Dermis blood vessel endothelial cell (primary cell): ENCODE measurements around the gene CST7. TPM values are rescaled to one million over a fixed set of nuclear protein-coding genes. Genes with fewer than 3 reads are reported as not detected.
A peak's percentile ranks its signal among the peaks of the same experiment; 100 is the strongest.
"Not testable (repeated sequence)": the region's sequence is repeated elsewhere in the genome, so short reads cannot be mapped to it uniquely, and the experiment has no call there.

Source experiments
- DNase-seq: peaks from one replicate; pipeline ENCODE4 v3.0.0; 2010
- total RNA-seq: library from RNA; depleted of rRNA; stranded (reverse); fragments of >200 nt; gene quantifications from 2 replicates; pipeline ENCODE4 v1.2.3, GENCODE V29; 2014

The CST7 gene
- total RNA-seq, 1 donor from 2014 or later: not detected

DNA sequence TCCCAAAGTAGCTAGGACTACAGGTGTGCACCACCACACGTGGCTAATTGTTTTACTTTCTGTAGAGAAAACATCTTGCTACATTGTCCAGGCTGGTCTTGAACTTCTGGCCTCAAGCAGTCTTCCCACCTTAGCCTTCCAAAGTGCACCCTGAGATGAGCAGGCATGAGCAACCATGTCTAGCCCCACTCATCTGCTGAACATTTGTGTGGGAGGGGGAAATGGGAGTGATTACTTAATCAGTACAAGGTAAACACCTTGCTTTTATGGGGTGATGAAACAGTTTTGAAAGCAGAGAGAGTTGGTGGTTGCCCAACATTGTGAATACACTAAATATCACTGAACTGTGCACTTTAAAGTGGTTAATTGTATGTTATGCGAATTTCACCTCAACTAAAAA is 38.2 kb downstream of the CST7 start:
- no peak for DNase-seq

DNA sequence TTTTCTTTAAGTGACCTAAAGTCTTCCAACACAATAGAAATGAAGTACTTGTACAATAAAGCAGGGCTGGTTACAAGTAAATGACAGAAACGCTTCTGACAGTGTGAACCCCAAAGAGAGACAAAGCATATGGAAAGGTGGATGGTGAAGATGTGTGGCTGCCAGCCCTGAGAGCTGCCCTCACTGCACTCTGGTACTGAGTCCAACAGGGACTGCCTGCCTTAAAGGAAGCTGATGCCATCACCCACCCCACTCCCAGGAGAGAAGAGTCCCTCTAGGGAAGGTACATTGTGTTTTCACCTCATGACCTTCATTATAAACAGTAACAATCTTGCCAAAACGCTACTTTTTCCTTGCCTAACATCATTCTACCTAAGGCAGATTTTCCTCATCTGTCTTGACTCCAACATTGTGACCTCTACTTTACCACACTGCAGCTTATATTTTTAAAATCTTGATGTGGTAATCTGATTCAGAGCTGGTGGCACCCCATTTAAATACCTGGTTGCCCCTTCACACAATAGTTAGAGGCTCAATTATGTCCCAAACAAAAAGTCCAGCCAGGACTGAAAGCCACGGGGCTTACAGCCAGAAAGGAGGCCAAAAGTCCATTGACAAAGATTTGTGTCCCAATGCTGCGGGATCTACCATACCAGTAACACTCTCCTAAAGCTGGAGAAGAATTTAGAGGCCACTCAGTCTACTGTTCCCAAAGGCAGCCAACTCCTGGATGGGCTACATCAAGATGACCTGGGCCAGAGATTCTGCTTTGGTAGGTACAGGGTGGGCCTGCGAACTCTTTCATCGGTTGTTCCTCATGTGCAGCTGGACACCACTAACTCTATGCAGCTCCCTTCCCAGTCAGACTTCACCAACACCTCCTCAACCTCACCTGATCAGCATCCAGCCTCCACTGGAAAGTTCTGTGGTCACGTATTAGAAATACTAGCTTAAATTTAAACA is 39.1 kb downstream of the CST7 start:
- DNase-seq: no peak

DNA sequence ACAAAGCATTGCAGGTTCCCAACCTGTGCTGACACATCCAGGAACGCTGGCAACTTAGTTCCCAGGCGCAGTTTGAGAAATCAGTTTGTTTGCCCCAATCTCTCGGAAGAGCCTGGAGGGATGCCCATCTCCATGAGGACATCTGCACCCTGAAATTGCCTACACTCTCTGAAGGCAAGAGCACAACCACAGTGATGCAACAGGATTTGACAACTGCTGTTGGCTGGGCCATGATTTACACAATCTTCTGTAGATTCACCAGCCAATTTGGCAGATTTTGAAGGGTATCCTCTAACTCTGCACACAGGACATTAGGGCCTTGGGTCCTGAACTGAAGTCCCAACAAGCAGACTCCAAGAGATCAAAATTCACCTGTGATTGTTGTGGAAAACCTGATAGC is 40.1 kb downstream of the CST7 start:
- no peak for DNase-seq

DNA sequence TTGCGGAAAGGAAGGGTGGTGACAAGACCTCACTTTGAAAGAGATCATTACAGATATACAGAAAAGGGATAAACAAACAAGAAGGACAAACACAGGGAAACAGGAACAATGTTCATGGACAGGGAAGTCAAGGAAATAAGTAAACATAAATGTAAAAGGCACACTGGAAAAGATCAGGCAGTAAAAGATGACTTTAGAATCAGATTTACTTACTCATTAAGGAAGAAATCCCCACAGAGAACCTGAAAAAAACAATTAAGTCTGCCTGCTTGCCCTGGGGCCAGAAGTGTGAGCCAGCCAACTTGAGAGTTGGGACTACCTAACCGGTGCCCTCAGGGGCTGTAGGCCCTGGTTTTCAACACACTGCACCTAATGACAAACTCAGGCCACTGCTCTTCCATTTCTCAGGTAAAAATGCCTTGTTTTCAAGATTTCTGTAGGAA is 41.8 kb downstream of the CST7 start:
- DNase-seq: no peak

DNA sequence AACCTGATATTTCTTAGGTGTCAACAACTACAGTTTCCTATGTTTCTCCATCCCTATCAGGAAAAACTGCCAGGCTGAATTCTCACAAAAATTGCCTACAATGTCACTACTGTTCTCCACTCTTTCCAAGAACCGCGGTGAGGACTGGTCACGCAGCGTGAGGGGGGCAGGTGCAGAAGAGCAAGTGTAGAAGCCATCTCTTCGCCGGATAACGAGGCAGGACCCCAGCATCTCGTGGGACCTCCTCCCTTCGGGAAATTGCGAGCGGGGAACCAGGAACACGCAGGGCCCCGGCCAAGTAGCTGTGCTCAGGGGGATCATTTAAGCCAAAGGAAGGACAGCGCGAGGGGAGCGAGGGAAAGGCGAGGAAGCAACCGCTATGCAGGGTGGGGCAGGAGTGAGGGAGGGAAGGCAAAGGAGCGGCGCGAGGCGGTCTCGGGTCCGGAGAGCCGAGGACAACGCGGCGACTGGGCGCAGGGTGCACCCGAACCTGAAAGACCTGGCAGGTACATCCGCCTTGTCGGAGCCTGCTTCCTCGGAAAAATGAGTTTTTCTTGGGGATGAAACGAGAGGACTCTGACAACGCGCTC is 42.9 kb downstream of the CST7 start:
- peak; percentile 15 for DNase-seq

DNA sequence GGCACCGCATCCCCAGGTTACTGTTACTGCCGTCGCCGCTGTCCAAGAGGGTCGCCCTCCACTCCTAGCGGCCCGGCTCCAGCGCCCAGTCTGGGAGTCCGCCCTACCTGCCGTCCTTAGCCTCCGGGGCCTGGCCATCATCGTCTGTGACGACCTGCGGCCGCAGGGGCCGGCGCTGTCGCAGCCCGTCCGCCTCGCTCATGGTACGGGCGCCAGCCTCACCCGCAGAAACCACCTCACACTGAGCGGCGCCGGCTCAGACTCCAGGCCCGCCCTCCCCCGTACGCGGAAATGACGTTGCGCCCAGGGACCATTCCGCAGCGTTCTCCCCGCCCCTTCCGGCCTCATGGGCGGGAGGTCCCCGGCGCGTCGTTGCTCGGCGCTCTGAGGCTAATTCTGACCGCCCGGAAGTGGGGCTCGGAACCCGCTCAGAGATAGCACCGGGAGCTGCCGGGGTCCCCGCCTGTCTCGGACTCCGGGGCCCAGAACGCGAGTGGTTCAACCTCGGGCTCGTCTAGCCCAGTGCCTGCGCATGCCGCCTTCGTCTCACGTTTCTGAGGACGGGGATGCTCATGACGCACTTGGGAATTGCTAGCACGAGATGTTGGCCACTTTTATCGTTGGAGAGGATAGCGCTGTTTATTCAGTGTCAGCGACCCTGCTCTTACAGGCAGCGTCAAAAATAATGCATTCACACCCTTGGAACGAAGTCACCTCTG is 43.6 kb downstream of the CST7 start, which contains the start of gene APMAP:
TSS of gene APMAP (minus strand) at position 265 of the 719 bp plus-strand sequence. CDS start at position 202, 63 bp downstream.
- DNase-seq: peak; percentile 93

DNA sequence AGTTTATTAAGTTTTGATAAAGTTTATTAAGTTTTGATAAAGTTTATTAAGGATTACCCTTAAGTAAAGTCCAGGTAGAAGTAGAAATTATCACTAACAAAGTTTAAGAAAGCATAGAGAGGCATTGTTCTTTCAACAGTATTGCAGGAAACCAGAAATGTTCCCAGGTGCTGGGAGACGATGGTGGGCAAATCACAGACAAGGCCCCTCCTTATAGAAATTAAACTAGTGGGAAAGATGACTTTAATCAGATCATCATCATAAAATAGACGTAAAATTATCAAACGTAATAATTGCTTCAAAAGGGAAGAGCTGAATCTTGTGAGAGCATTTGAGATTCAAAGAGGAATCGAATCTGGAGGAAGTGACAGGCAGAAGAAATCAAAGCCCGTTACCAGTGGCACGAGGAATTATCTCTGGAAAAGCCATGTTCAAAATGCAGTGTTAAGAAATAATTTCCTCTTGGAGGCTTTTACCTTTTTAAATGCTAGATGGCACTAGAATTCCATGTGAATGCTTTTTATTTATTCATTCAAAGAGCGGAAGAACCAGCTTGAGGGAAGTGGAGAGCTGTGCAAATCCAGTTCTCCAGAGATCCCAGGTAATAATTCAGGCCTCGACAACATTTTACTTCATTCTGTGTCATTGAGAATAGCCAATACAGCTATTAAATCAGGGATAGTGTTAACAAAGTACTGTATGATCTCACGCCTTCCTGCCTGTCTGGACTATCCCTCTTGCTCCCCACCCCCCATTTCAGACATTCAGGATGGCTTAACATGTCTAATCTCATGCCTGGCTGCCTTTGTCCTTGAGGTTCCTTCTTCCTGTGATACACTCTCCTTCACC is 44.5 kb downstream of the CST7 start:
- DNase-seq: peak; percentile 61

DNA sequence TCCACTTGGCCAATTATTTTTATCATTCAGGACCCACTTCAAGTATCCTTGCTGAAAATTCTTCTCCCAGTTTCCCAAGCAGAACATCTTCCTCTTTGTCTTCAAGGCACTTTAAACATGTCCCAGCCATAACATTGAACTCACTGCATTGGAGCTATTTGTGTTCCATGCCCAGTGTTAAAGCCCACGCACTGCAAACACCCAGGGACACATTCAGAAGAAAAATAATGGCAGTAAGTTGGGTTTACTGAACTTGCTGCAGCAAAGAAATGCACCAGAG is 45.1 kb downstream of the CST7 start:
- no peak for DNase-seq

DNA sequence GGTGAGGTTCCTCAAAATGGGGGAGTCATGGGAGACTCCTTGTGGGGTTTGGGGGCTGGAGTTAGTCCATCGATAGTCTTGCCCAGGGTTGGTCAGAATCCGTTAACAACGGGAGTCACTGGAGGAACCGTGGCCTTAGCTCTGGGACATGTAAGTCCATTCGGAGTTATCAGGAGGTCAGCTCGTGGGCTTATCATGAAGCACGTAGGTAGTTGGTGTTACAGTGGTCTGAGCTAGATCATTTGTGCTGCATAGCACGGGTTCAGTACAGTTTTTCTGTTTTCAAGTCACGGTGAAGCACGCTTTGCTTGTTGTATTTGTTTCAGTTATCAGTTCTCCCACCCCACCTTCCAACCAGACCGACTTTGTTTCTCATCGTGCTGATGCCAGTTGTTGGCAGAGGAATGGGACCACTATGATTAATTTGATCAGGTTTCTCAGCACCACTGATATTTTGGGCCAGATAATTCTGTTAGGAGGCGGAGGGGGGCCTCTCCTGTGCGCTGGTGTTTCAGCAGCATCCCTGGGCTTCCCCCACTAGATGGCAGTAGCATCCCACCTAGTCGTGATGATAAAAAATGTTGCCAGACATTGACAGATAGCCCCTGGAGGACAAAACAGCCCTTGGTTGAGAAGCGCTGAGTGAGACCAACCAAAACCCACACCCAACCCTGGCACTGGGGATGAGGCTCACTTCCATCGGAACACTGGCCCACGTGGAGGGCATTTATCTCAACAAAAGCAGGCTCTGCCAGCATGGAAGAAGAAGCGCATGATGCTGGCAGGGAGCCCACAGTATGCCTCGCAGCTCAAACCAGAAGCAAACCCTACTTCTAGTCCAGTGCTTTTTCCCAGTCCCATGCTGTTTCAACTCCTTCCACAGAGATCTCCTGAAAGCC is 45.6 kb downstream of the CST7 start:
- DNase-seq: peak; percentile 84

DNA sequence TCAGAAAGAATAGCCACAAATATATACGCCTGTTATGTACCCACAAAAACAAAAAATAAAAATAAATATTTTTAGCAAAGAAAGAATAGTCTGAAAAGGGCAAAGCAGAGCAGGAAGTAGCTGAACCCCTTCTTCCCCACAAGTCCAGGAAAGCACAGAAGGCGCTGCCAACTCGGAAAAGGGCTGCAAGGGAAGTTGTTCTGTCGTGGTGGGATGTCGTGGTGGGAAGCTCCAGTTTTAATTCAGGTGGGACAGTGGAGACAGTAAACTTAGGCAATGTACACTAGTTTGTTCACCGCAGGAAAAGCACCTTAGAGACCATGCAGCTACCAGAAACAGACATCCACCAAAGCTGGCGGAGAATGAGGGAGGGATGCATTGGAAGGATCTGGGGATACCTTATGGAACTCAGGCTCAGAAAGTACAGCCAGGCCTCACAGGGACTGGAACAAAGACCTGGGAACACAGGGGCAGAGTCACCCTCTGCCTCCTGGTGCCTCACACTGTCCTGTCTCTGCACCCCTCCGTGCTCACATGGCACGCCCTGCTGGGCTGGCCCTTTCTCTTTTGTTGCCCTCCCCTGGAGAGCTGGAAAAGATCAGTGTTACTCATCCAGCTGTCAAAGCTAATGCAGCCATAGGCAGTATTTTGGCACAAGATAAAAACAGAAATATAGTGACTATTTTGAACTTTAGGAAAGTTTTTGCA is 46.8 kb downstream of the CST7 start:
- no peak for DNase-seq

DNA sequence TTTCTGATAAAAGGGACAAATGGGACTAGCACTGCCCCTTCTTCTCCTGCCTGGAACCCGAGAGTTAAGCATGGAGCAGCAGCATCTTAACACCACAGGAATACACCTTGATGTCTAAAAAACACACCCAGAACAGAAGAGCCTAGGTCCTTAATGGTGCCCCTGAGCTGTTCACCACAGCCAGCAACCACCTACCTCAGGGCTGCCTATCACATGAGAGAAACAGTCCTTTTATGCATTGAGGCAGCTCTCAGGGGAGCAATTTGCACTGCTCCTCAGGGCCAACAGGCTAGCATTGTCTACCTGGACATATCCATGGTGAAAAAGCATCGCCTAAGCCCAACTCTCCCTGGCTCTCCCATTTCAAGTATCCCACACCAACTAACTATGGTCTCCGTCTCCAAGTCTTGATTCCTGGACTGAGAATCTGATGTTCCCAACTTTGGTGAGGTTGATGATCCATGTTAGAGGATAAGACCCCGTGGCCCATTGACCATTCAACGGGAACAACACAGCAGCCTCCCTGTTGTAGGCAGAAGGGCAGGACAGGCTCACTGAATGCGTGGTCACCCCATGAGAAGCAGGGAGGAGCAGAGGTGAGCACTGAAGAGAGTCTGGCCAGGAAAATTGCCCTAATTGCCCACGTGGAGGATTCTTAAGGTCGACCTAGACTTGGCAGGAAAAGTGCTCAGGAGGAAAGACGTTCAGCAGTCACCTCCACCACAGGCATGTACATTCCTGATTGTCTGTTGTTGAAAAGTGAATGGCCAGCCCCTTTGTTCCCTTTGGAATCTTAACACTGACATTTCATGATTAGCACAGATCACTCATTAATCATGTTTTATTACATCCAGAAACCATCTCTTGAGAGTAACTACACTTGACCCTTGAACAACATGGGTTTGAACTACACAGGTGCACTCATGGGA is 47.6 kb downstream of the CST7 start:
- no peak for DNase-seq

DNA sequence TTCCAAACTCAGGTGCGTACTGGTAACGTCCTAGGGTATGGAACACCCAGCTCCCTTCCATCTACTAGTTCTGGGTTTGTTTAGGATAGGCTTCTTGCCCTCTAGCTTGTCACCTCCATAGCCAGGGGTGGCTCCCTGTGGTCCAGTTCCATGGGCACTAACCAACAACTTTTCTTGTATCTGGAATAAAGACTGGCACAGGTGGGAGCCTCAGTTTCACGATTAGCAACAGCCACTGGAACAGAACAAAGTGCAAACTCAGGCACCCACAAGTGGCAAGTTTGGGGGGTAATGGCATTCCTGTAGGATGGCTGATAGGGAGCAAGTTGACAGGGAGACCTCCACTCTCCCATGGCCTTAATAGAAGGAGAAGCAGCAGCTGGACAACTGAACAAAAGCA is 49.1 kb downstream of the CST7 start:
- no peak for DNase-seq

DNA sequence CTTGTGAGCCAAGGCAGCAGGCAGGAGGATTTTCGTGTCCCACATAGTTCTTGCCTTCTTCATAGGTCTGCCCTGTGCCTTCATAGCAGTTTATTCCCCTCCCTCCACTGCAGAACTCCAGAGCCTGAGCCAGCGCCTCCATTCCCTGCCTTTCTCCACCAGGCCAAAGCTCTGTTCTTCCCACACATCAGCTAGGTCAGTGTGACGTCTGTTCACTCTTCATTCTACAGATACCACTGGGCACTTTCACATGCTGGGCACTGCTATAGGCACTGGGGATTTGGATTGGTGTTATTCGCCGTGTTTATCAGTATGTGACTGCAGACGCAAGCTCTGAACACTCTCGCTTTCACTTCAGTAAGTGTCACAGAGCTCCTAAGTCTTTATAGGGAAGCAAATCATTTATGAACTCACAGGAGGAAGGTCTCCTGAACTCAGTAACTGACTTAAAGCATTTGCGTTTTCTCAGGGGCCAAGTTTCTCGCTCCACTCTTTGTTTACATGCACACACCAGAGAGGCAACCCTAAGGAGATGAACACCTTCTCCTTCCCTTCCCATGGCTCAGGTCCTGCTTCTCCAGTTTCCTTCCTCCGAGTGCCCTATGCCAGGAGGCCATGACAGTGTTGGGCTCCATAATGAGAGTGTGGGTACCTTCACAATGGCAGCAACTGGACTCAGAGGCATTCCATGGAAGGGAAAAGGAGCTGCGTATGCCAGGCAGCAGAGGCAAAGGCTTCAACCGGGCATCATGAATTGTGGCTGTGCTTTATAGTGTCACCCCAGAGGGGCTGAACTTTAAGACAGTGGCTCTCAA is 49.8 kb downstream of the CST7 start:
- DNase-seq: no peak

DNA sequence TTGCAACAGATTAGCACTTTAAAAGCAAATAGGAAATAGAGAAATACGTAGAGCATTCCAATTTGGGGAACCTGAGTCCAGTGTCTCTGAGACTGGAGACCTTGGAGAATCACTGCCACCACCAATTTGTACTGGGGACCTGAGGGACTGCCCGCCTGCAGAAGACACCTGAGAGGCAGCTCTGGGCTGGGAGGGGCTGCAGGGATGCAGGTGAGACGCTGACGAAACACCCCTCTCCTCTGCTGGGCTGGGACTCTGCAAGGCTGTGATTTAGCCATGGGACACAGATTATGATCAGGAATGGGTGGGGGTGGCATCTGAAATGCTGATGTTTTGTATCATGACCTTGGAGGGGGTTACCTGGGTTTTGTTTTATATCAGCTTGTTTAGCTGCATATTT is 50.5 kb downstream of the CST7 start:
- DNase-seq: no peak

DNA sequence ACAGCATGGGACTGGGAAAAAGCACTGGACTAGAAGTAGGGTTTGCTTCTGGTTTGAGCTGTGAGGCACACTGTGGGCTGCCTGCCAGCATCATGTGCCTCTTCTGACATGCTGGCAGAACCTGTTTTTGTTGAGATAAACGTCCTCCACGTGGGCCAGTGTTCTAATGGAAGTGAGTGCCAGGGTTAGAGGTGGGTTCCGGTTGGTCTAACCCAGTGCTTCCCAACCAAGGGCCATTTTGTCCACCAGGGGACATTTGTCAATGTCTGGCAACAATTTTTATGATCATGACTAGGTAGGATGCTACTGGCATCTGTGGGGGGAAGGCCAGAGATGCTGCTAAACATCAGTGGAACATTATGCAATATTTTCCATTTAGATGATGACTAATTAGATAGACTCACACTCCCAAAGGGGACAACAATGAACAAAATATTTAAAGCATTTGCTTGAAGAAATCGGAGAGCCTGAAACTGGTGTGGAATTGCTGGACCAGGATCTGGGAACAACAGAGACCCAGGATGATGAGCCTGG is 51.3 kb downstream of the CST7 start:
- peak; percentile 29 for DNase-seq

DNA sequence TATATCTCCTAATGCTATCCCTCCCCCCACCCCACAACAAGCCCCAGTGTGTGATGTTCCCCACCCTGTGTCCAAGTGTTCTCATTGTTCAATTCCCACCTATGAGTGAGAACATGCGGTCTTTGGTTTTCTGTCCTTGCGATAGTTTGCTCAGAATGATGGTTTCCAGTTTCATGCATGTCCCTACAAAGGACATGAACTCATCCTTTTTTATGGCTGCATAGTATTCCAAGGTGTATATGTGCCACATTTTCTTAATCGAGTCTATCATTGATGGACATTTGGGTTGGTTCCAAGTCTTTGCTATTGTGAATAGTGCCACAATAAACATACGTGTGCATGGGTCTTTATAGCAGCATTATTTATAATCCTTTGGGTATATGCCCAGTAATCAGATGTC is 52.3 kb downstream of the CST7 start:
- not testable (repeated sequence) for DNase-seq

DNA sequence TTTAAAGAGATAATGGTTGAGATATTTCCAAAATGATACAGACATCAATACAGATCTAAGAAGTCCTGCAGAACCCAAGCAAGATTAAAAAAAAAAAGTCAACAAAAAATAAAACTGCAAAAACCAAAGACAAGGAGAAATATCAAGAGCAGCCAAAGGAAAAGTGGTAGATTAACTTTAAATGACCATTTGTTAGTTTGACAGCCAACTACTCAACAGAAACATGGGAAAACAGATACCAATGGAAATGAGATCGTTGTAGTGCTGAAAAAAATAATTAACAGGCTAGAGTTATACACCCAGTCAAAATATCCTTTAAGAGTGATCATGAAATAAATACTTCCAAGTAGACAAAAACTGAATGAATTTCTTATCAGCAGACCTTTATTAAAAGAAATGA is 53.9 kb downstream of the CST7 start:
- no peak for DNase-seq

DNA sequence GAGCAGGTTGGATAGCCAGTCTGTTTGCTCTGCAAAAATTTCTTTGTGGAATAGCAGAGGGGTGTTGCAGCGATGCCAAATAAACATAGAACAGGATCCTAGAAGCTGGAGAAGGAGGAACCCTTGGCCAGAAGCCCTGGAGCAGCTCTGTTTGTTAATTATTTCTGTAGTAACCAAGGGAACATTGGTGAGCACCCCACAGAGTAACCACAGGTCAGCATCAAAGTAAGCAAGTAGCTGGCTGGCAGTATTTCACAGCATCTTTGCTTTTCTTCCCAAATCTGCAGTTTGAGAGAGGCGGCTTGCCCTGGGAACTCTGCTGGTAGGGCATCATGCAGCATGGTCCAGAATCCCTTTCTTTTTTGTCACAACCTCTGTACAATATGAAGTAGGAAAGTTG is 56.2 kb downstream of the CST7 start:
- DNase-seq: no peak

DNA sequence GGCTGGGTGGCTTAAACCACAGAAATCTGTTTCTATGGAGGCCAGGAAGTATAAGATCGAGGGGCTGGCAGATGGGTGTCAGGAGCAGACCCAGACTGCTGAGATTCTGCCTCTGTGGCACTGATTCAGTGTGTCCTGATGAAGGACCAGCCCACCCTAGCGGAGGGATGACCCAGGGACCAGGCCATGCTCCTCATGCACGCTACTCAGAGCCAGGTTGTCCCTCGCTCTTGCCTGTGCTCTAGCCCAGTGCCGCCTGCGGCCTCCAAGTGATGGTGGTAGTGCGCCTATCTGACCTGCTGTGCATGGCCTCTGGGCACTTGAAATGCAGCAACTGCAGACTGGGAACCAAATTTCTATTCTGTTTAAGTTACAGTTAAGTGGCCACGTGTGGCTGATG is 56.6 kb downstream of the CST7 start:
- DNase-seq: no peak
